KOPT-K1 (cell line): Measurements from ENCODE around the gene IDE.
"Not testable (repeated sequence)": the region's sequence is repeated elsewhere in the genome, so short reads cannot be mapped to it uniquely, and the experiment has no call there.

Source experiments
- H3K27ac ChIP-seq: fragments of 200-600 bp; sonication (generic); 2 replicates; pipeline ENCODE4 v1.5.1; 2016; ENCODE audit warnings: antibody characterized with exemption, mild to moderate bottlenecking, low read depth, low read length; ENCODE audit not compliant: poor library complexity, severe bottlenecking
- H3K36me3 ChIP-seq: fragments of 200-600 bp; sonication (generic); 2 replicates; pipeline ENCODE4 v1.5.1; 2017; ENCODE audit warnings: antibody characterized with exemption, mild to moderate bottlenecking, low read length, moderate library complexity; ENCODE audit not compliant: insufficient read depth
- H3K9me3 ChIP-seq: fragments of 200-600 bp; sonication (generic); 2 replicates; pipeline ENCODE4 v1.5.1; 2017; ENCODE audit warnings: antibody characterized with exemption, low read length, mild to moderate bottlenecking; ENCODE audit not compliant: insufficient read depth, poor library complexity, severe bottlenecking

Gene IDE

DNA sequence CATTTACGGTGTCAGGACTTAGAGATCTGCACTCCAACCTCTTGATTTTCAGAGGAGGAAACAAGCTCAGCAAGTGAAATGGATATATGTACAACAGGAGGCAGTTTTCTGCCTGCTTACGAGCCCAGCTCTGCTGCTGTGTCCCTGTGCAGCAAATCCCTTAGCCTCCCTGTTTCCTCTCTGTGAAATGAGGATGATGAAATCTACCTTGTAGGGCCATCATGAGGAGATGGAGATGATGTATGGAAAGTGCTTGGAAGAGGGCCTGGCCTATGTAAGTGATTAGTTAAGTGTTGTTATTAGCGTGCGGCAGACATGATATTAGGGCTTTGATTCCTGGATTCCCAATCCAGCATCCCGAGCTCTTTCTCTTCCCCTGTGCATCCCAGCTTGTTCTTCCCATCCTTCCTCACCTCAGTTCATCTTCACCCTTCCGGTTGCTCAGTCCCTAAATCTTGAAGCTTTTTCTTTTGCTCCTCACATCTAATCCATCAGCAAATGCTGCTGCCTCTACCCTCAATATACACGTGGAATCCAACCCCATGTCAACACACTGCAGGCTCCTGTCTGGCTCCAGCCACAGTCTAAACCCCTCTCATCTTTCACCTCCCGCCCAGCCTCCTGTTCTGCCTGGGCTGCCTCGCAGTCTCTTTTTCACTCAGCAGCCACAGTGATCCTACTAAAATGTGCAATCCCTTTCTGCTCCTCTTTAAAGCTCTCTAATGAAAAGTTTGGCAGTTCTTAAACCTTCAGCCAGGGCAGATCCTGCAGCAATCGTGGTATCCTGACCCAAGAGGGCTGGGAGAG is 169.1 kb downstream of the IDE start:
- H3K27ac ChIP-seq, result no peak overlapping the region
- H3K36me3 ChIP-seq, result no peaks in the 10 kb centered on the region
- no peaks in the 10 kb centered on the region for H3K9me3 ChIP-seq

DNA sequence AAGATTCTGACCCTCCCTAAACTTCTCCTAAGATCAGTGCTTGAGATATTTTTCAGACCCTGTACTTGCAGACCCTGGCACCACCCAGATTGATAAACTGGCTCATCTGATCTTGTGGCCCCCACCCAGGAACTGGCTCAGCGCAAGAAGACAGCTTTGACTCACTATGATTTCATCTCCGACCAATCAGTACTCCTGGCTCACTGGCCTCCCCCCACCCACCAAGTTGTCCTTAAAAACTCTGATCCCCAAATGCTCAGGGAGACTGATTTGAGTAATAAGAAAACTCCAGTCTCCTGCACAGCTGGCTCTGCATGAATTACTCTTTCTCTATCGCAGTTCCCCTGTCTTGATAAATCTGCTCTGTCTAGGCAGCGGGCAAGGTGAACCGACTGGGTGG is 171.7 kb downstream of the IDE start:
- H3K27ac ChIP-seq, H3K9me3 ChIP-seq, H3K36me3 ChIP-seq: not testable (repeated sequence)
